Activated CD4-positive, alpha-beta memory T cell treated with anti-CD3 and anti-CD28 coated beads, Interleukin-2, amount 10 ng/mL, durations not matched to agents 7 days and 5 days (primary cell): Measurements from ENCODE around the gene HDHD5. TPM values are rescaled to one million over a fixed set of nuclear protein-coding genes. Genes with fewer than 3 reads are reported as not detected.
"Not testable (repeated sequence)": the region's sequence is repeated elsewhere in the genome, so short reads cannot be mapped to it uniquely, and the experiment has no call there.

Experiments used
- CTCF ChIA-PET: fragments of 350-600 bp; sonication (Branson Sonifier 250); formaldehyde crosslinking; loops from one replicate; lab custom pipeline; 2021; ENCODE audit warnings: antibody characterized with exemption, inconsistent platforms; lab: Charles Lee
- POLR2A ChIA-PET: fragments of 350-600 bp; sonication (Branson Sonifier 250); formaldehyde crosslinking; loops from one replicate; lab custom pipeline; 2021; ENCODE audit warnings: antibody characterized with exemption; lab: Charles Lee
- DNase-seq: peaks from one replicate; pipeline ENCODE4 v3.0.0-alpha.2; 2020
- H3K27ac Mint-ChIP-seq: one replicate; pipeline ENCODE4 v1.8.0; 2021; ENCODE audit warnings: mild to moderate bottlenecking, mixed read lengths
- H3K27me3 Mint-ChIP-seq: one replicate; pipeline ENCODE4 v1.8.0; 2021; ENCODE audit warnings: mixed read lengths
- H3K36me3 Mint-ChIP-seq: one replicate; pipeline ENCODE4 v1.8.0; 2021; ENCODE audit warnings: low read depth, mixed read lengths
- H3K4me1 Mint-ChIP-seq: one replicate; pipeline ENCODE4 v1.8.0; 2021; ENCODE audit warnings: mixed read lengths
- H3K4me3 Mint-ChIP-seq: one replicate; pipeline ENCODE4 v1.8.0; 2021; ENCODE audit warnings: mild to moderate bottlenecking, mixed read lengths
- H3K9me3 Mint-ChIP-seq: one replicate; pipeline ENCODE4 v1.8.0; 2021; ENCODE audit warnings: mixed read lengths
- total RNA-seq, 2 experiments: library from RNA; stranded (reverse); gene quantifications; one replicate each; pipeline ENCODE4 v1.2.3, GENCODE V29; 2021

HDHD5 gene
- total RNA-seq, 2 experiments from 2014 or later, result 27.1 TPM

- H3K27me3 Mint-ChIP-seq, POLR2A ChIA-PET, H3K4me3 Mint-ChIP-seq, H3K9me3 Mint-ChIP-seq, H3K27ac Mint-ChIP-seq, H3K4me1 Mint-ChIP-seq, DNase-seq: not testable (repeated sequence)
- CTCF ChIA-PET, result interaction anchor here (1.3 kb wide), 1 partner anchor 9 kb away, joined by 3 read pairs; no protein-coding TSS in a partner anchor
- H3K36me3 Mint-ChIP-seq, result peaks cover 26% of the 10 kb centered on the region
Measured at GRCh38 chr22:17147458-17147857, 11.6 kb downstream of the HDHD5 start.

- no peaks in the 10 kb centered on the region for H3K4me1 Mint-ChIP-seq
- ChIA-PET POLR2A (no interaction called here), CTCF (interaction anchor here (0.8 kb wide), 1 partner anchor 26 kb away, joined by 4 read pairs; no protein-coding TSS in a partner anchor)
- no peak for DNase-seq
- H3K36me3 Mint-ChIP-seq, result peaks cover 32% of the 10 kb centered on the region
- no peaks in the 10 kb centered on the region for H3K9me3 Mint-ChIP-seq
- H3K27me3 Mint-ChIP-seq, result no peaks in the 10 kb centered on the region
- H3K27ac Mint-ChIP-seq, result no peak overlapping the region
- no peak overlapping the region for H3K4me3 Mint-ChIP-seq
Measured at GRCh38 chr22:17145021-17145680, 13.9 kb downstream of the HDHD5 start.

GRCh38 chr22:17143826-17144225 is 15.3 kb downstream of the HDHD5 start:
- Mint-ChIP-seq H3K36me3 (peaks cover 32% of the 10 kb centered on the region), H3K27me3 (no peaks in the 10 kb centered on the region), H3K4me3 (no peak overlapping the region), H3K9me3 (no peaks in the 10 kb centered on the region), H3K4me1 (no peaks in the 10 kb centered on the region), H3K27ac (no peak overlapping the region)
- POLR2A ChIA-PET, result interaction anchor here (0.7 to 1.2 kb wide), 2 partner anchors 29 to 56 kb away, joined by 3 read pairs; no protein-coding TSS in a partner anchor
- DNase-seq, result no peak
- CTCF ChIA-PET, result interaction anchor here (1.2 kb wide), 1 partner anchor 14 kb away, joined by 4 read pairs; no protein-coding TSS in a partner anchor

DNA sequence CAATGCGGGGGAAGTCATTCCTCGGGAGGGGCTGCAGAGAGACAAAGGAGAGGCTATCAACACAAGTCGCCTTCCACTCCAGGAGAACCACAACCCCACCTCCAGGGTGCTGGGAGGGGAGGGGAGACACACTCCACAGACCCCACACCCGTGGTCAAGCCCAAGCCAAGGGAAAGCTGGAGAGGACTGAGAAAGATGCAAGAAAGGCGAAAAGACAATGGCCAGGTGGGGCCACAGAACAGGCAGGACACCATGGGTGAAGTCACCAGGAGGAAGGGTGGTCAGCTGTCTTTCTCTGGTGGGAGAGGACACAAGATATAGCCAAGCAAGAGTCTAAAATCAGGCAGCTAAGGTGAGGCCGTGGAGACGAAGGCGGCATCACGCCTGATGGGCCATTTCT is 16.0 kb downstream of the HDHD5 start:
- H3K4me3 Mint-ChIP-seq, result no peak overlapping the region
- H3K27me3 Mint-ChIP-seq, result no peaks in the 10 kb centered on the region
- ChIA-PET CTCF (interaction anchor here (0.6 to 1.2 kb wide), 2 partner anchors 14 to 28 kb away, joined by 3 to 4 read pairs; no protein-coding TSS in a partner anchor), POLR2A (interaction anchor here (1.2 kb wide), 1 partner anchor 30 kb away, joined by 3 read pairs; no protein-coding TSS in a partner anchor)
- no peak for DNase-seq
- no peaks in the 10 kb centered on the region for H3K4me1 Mint-ChIP-seq
- peaks cover 32% of the 10 kb centered on the region for H3K36me3 Mint-ChIP-seq
- H3K9me3 Mint-ChIP-seq, result no peaks in the 10 kb centered on the region
- H3K27ac Mint-ChIP-seq, result no peak overlapping the region

GRCh38 chr22:17140826-17141766 is 18.0 kb downstream of the HDHD5 start:
- Mint-ChIP-seq H3K4me3 (no peak overlapping the region), H3K9me3 (no peaks in the 10 kb centered on the region), H3K36me3 (peaks cover 24% of the 10 kb centered on the region), H3K27me3 (no peaks in the 10 kb centered on the region), H3K4me1 (no peaks in the 10 kb centered on the region), H3K27ac (no peak overlapping the region)
- CTCF ChIA-PET, result interaction anchor here (1.0 kb wide), 1 partner anchor 83 kb away, joined by 3 read pairs; no protein-coding TSS in a partner anchor
- no peak for DNase-seq
- POLR2A ChIA-PET, result no interaction called here

GRCh38 chr22:17140022-17140421 is 19.1 kb downstream of the HDHD5 start:
- CTCF ChIA-PET, result interaction anchor here (0.6 kb wide), 1 partner anchor 358 kb away, joined by 3 read pairs; no protein-coding TSS in a partner anchor
- Mint-ChIP-seq H3K9me3 (no peaks in the 10 kb centered on the region), H3K27me3 (no peaks in the 10 kb centered on the region), H3K4me3 (no peak overlapping the region), H3K27ac (no peak overlapping the region), H3K36me3 (peaks cover 24% of the 10 kb centered on the region), H3K4me1 (no peaks in the 10 kb centered on the region)
- POLR2A ChIA-PET, result no interaction called here
- no peak for DNase-seq

- ChIA-PET CTCF (no interaction called here), POLR2A (no interaction called here)
- H3K27ac Mint-ChIP-seq, result no peak overlapping the region
- H3K27me3 Mint-ChIP-seq, result no peaks in the 10 kb centered on the region
- H3K4me3 Mint-ChIP-seq, result no peak overlapping the region
- peaks cover 21% of the 10 kb centered on the region for H3K36me3 Mint-ChIP-seq
- DNase-seq, result no peak
- no peaks in the 10 kb centered on the region for H3K9me3 Mint-ChIP-seq
- H3K4me1 Mint-ChIP-seq, result no peaks in the 10 kb centered on the region
Measured at GRCh38 chr22:17138513-17138912, 20.6 kb downstream of the HDHD5 start.

GRCh38 chr22:17137861-17138425 is 21.1 kb downstream of the HDHD5 start:
- no peak overlapping the region for H3K4me3 Mint-ChIP-seq
- no peak overlapping the region for H3K27ac Mint-ChIP-seq
- peaks cover 16% of the 10 kb centered on the region for H3K36me3 Mint-ChIP-seq
- H3K4me1 Mint-ChIP-seq, result no peaks in the 10 kb centered on the region
- no peak for DNase-seq
- CTCF ChIA-PET, result no interaction called here
- POLR2A ChIA-PET, result no interaction called here
- no peaks in the 10 kb centered on the region for H3K27me3 Mint-ChIP-seq
- H3K9me3 Mint-ChIP-seq, result no peaks in the 10 kb centered on the region

DNA sequence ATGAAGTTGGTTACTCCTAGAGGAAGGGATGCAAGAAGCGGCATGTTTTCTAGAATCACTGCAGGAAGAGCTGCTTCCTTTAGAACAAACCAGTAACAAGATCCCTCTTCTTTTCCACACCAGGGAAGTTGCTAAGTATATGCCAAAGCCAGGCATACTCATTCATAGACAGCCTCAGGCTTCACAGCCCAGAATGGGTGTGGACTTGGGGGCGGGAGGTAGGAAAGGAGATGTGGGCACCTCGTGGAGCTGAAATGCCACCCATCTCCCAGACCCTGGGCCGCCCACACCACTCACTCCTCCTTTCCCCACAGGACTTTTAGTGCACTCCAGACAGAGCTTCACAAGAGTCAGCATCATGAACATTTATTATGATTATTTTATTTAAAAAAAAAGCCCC is 21.9 kb downstream of the HDHD5 start:
- Mint-ChIP-seq H3K4me1 (no peaks in the 10 kb centered on the region), H3K4me3 (no peak overlapping the region), H3K36me3 (peaks cover 9% of the 10 kb centered on the region), H3K9me3 (no peaks in the 10 kb centered on the region), H3K27ac (no peak overlapping the region), H3K27me3 (no peaks in the 10 kb centered on the region)
- ChIA-PET POLR2A (no interaction called here), CTCF (no interaction called here)
- DNase-seq, result no peak

DNA sequence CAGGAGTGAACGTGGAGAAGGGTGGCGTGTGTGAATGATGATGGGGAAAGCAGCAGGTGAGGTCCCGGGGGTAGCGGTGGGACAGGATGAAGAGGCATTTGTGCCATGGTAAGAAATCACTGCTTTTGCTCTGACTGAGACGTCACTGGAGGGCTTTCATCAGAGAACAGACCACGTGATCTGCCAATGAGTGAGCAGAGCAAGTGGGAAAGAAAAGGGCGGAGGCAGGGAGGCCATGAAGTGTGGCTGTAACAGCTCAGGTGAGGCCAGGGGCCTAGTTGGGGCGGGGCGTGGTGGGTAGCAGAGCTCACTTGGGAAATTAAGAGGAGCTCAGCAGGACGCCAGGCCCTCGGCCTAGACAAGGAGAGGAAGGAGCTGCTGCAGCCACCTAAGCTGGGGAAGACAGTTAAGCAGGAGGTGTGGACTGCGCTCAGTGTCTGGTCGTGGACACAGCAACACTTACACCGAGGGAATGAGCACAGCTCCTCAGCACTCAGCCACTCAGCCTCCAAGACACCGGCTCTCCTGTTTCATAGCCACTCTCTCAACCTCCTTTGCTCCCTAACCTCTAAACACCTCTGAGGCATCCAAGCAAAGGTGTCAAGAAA is 23.8 kb downstream of the HDHD5 start:
- H3K27ac Mint-ChIP-seq, result no peak overlapping the region
- H3K4me1 Mint-ChIP-seq, result no peaks in the 10 kb centered on the region
- H3K27me3 Mint-ChIP-seq, result no peaks in the 10 kb centered on the region
- no peaks in the 10 kb centered on the region for H3K9me3 Mint-ChIP-seq
- no peak overlapping the region for H3K4me3 Mint-ChIP-seq
- ChIA-PET CTCF (no interaction called here), POLR2A (no interaction called here)
- no peaks in the 10 kb centered on the region for H3K36me3 Mint-ChIP-seq
- no peak for DNase-seq

- Mint-ChIP-seq H3K27me3 (no peaks in the 10 kb centered on the region), H3K36me3 (no peaks in the 10 kb centered on the region), H3K27ac (no peak overlapping the region), H3K4me1 (no peaks in the 10 kb centered on the region), H3K4me3 (no peak overlapping the region), H3K9me3 (no peaks in the 10 kb centered on the region)
- ChIA-PET CTCF (no interaction called here), POLR2A (interaction anchor here (1.2 kb wide), 1 partner anchor 16 kb away, joined by 3 read pairs; no protein-coding TSS in a partner anchor)
- DNase-seq, result no peak
Measured at GRCh38 chr22:17133137-17133536, 25.9 kb downstream of the HDHD5 start.

GRCh38 chr22:17132112-17132511 is 27.0 kb downstream of the HDHD5 start:
- no peak overlapping the region for H3K4me3 Mint-ChIP-seq
- H3K27me3 Mint-ChIP-seq, result no peaks in the 10 kb centered on the region
- ChIA-PET CTCF (interaction anchor here (0.7 kb wide), 1 partner anchor 218 kb away, joined by 5 read pairs; no protein-coding TSS in a partner anchor), POLR2A (interaction anchor here (0.6 kb wide), 1 partner anchor 26 kb away, joined by 3 read pairs; no protein-coding TSS in a partner anchor)
- DNase-seq, result no peak
- H3K4me1 Mint-ChIP-seq, result no peaks in the 10 kb centered on the region
- H3K36me3 Mint-ChIP-seq, result no peaks in the 10 kb centered on the region
- H3K27ac Mint-ChIP-seq, result no peak overlapping the region
- H3K9me3 Mint-ChIP-seq, result no peaks in the 10 kb centered on the region
